ENCODE data around the gene ZNF649.
"Not testable (repeated sequence)": the region's sequence is repeated elsewhere in the genome, so short reads cannot be mapped to it uniquely, and the experiment has no call there.

ZNF649 gene

DNA sequence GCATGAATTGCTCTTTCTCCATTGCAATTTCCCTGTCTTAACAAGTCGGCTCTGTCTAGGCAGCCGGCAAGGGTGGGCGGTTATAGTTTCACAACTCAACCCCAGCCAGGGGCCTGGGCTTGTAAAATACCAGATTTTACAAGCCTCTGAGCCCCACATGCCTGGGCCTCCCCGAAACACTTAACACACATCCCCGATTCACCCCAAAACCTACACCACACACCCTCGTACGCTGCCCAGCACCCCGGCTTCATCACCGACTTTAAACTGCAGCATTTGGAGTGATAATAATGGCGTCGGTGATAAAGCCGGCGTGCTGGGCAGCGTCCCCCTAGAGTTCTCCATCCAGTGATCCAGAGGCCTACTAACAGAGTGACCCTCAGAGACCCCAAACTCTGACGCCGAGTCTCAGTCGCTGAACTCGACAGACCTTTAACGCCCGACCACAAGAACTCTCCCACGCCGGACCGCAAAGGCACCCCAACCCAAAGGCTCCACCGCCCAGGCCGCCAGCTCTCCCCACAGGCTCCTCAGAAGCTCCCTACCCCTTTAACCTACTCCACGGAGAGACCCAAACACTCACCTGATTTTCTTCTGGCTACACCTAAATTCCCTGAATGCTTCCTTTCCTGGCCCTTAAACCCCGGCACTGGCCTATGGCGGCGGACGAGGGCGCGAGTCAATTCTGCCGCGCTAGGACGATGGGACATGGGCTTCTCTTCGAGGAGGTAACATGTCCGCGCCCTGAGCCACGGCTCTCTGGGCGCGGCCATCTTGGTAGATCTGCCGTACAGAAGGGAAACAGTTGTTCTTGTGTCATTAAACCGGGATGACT lies at the start of gene ZNF649:
ZNF649 (minus strand) TSS at position 687 of the 835 bp plus-strand sequence. CDS start 4,910 bp downstream, outside the sequence.
- peak; percentile 78 for DNase-seq

DNA sequence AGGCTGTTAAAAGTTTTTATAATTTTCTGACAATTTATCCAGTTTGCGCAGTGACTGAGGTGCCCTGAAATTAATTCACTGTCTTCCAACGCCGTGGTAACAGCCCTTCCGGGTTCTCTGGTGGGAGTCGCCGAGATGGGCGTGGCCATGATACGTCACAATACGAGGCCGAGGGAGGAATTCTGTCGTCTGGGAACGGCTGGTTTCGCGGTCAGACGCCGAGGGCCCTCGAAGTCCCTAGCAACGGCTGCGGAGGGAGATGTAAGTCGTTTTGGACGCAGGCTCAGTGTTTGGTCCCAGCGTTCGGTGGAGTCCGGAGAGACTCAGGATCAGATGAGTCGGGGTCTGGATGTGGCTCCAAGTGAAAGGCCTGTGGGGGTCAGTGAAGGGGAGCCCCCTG lies 44.2 kb upstream of the ZNF649 start:
- no peak for DNase-seq

DNA sequence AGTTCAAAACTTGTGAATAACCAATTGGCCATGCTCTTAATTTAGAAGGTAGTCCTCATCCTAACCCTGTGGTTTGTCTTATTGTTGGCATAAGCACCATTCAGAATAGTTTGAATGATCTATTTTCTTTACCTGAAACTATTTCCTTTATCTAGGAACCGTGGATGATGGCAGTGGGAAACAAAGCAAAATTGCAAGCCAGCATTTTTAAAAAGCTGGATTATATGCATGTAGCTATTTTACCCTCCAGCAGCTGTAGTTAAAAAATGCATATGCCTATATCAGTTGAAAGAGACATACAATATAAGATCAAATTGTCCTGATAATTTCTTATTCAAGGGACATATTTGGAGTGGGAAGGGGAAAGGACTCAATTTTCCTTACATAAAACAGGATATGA lies 41.8 kb upstream of the ZNF649 start:
- no peak for DNase-seq

DNA sequence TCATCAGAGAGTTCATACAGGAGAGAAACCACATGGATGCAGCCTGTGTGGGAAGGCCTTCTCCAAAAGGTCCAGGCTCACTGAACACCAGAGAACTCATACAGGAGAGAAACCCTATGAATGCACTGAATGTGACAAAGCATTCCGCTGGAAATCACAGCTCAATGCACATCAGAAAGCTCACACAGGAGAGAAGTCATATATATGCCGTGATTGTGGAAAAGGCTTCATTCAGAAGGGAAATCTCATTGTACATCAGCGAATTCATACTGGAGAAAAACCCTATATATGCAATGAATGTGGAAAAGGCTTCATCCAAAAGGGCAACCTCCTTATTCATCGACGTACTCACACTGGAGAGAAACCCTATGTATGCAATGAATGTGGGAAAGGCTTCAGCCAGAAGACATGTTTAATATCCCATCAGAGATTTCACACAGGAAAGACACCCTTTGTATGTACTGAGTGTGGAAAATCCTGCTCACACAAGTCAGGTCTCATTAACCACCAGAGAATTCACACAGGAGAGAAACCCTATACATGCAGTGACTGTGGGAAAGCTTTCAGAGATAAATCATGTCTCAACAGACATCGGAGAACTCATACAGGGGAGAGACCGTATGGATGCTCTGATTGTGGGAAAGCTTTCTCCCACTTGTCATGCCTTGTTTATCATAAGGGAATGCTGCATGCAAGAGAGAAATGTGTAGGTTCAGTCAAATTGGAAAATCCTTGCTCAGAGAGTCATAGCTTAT lies 40.2 kb upstream of the ZNF649 start:
- DNase-seq = no peak

DNA sequence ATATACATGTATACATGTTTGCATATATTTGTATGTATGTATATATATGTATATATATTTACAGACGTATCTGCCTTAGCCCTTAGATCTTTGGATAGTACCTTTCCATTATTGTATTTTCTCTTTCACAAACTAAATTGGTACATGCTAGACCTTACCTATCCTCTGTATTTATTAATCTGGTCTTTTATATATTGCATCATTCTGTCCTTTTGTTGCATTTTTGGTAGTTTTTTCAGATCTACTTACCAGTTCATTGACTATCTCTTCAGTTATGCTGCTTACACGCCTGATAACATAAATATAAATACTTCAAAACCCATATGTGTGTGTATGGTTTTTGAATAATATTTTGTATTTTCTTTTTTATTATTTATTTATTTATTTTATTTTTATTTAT lies 34.1 kb upstream of the ZNF649 start:
- DNase-seq = no peak

DNA sequence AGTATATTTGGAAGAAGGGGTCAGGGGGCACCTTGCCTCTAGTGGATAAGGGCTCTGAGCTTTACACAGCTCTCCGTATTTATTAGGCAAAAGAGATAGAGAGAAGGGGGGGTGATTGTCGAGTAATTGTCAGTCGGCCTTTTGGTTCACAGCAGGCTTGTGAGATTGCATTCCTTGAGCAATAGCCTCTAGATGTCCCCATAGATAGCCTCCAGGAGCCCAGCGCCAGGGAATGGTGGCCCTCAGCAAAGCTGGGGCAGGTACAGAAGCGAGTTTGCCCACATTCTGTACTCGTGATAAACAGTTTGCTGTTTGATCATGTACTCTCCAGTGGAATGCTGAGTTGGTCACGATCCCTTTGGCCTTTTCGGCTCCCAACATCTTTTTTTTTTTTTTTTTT lies 27.1 kb upstream of the ZNF649 start:
- no peak for DNase-seq

DNA sequence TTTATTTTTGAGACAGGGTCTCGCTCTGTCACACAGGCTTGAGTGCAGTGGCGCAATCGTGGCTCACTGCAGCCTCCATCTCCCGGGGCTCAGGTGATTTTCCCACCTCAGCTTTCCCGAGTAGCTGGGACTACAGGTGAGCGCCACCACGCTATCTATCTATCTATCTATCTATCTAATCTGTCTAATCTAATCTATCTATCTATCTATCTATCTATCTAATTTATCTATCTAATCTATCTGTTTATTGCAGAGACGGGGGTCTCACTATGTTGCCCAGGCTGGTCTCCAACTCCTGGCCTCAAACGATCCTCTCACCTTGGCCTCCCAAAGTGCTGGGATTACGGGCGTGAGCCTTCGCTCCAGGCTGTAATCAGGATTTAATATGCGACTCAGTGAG lies 23.0 kb upstream of the ZNF649 start:
- DNase-seq = no peak

DNA sequence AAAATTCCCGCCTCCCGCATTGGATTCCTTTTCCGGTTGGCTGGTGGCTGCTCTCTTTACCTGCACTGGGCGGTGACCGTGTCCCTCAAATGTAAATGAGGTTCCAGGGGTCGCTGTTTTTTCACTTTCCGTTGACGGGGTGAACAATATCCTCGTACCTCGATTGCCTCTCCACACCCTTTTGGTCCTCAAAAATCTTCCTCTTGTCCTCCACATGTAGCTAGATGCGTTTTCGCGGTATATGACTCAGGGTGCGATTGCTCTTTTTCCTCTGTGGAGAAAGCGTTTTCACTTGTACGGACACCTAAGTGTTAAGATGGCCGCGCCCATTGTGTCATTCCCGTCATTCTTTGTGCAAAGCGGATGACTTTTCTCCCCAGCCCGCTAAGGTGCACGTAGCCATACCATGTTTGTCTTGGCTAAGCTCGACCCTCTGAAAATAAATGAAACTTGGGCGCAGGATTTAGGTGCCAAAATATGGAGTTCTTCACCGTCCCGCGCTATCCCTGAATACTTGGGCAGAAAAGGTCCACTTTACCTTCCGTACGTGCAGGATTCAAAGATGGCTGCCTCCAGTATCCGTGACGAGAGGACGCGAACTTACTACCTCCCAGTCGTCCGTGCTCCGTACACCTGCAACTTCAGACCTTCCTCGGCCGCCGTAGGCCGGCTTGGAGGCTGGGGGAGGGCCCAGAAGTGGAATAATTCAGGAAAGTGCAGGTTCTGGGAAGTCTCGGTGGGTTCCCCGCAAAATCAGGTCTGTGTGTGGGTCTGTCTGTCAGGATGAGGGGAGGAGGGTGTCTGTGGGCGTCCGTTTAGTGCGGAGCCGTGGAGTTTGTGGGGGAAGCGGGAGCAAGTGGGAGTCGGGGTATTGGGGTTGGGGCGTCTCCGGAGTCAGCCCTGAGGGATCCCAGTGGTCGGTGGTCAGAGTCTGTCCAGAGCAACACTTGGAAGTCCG lies 22.2 kb upstream of the ZNF649 start, which contains the start of gene ZNF613:
ZNF613 (plus strand) TSS at position 689 of the 958 bp plus-strand sequence. CDS start 8,749 bp downstream, outside the sequence.
- DNase-seq = peak; percentile 80

DNA sequence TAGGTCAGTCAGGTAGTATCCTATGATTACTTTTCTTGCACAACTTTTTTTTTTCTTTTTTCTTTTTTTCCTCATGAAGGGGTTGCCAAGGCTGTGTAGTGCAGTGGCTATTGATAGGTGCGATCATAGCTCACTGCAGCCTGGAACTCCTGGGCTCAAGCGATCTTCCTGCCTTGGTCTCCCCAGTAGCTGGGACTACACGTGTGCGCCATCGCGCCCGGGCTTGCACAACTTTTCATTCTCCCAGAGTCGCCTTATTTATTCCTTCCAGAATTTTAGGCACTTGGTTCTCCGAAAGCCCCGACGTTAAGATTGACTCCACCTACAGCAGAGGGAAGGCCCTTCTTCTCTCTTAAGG lies 21.6 kb upstream of the ZNF649 start:
- no peak for DNase-seq

DNA sequence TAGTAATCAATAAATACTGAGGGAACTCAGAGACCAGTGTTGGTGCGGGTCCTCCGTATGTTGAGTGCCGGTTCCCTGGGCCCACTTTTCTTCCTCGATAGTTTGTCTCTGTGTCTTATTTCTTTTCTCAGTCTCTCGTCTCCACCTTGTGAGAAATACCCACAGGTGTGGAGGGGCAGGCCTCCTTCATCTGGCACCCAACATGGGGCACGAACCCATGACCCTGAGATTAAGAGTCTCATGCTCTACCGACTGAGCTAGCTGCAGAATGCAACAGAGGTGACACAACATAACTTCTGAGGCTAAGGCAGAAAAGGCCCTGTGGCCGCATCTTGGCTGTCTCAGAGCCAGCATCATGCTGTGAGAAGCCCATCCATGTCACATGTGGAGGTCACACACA lies 17.1 kb upstream of the ZNF649 start:
- DNase-seq = no peak

DNA sequence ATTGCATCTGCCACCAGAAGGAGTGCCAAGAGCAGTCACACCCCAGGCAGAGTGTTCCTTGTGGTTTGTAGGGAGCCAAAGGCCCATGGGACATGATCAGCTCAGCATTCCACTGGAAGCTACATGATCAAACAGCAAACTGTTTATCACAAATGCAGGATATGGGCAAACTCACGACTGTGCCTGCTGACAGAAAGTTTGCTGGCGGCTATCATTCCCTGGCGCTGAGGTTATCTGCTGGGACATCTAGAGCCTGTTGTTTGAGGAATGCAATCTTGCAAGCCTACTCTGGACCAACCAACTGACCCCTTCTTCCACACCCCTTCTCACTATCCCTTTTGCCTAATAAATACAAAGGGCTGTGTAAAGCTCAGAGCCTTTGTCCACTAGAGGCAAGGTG lies 14.8 kb upstream of the ZNF649 start:
- DNase-seq = no peak

DNA sequence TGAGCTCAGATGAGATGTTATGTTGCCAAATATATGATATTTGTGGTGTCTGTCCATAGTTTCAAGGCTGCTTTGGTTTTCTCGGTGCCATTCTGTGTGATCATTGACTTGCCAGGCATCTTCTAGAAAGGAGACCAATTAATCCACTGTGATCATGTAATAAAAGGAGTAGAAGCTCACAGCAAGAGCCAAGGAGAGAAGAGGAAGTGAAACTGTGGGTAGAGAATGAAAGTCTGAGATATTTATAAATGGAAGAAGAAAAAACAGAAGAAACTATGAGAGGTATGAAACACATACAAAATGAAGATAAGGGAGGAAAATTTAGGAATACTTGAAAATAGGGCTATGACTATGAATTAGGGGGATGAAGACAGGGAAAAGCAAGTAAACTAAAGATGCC lies 11.3 kb upstream of the ZNF649 start:
- DNase-seq = no peak

DNA sequence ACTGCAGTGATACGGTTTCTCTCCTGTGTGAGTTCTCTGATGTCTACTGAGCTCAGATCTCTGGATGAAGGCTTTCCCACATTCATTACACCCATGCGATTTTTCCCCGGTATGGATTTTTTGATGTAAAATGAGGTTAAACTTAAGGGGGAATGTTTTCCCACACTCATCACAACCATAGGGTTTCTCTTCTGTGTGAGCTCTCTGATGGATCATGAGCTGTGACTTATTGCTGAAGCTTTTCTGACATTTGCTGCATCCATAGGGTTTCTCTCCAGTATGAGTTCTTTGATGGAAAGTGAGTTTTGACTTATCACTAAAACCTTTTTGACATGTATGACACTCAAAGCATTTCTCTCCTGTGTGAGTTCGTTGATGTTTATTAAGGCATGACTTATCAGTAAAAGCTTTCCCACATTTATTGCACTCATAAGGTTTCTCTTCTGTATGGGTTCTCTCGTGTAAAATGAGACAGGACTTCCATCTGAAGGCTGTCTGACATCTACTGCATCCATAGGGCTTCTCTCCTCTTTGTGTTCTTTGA lies 10.6 kb upstream of the ZNF649 start:
- no peak for DNase-seq

DNA sequence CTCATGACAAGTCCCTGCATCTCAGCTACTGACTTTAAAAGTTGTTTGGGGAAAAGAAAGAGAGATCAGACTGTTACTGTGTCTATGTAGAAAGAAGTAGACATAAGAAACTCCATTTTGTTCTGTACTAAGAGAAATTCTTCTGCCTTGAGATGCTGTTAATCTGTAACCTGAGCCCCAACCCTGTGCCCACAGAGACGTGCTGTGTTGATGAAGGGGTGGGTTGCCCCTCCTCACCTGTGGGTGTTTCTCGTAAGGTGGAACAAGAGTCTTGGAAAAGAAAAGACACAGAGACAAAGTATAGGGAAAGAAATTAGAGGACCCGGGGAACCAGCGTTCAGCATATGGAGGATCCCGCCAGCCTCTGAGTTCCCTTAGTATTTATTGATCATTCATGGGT lies 3.2 kb upstream of the ZNF649 start:
- DNase-seq = not testable (repeated sequence)

DNA sequence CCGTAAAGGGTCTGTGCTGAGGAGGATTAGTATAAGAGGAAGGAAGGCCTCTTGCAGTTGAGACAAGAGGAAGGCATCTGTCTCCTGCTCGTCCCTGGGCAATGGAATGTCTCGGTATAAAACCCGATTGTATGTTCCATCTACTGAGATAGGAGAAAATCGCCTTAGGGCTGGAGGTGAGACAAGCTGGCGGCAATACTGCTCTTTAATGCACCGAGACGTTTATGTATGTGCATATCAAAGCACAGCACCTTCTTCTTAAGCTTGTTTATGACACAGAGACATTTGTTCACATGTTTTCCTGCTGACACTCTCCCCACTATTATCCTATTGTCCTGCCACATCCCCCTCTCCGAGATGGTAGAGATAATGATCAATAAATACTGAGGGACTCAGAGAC lies 1.3 kb upstream of the ZNF649 start:
- DNase-seq = not testable (repeated sequence)

DNA sequence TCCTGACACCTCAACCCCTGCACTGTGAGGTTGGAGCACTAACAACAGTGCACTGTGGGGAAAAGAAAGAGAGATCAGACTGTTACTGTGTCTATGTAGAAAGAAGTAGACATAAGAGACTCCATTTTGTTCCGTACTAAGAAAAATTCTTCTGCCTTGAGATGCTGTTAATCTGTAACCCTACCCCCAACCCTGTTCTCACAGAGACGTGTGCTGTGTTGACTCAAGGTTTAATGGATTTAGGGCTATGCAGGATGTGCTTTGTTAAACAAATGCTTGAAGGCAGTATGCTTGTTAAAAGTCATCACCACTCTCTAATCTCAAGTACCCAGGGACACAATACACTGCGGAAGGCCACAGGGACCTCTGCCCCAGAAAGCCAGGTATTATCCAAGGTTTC lies 822 bp upstream of the ZNF649 start:
- not testable (repeated sequence) for DNase-seq

DNA sequence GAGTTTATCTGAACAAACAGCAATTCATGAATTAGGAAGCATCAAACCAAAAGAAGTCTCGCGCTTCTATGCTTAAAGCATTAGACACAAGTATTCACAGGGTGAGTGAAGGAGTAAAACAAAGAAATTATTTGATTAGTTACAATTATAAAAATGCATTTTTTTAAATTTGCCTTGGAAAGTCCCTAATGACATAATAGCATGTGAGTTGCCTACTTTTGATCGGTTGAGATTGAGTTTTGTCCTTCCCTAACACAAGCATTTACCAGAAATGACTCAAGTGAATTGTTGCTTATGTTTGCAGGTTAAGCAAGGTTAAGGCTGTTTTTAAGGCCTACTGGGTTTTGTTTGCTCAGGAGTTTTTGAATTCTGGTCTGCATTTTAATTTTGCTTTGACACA lies 389 bp upstream of the ZNF649 start:
- no peak for DNase-seq

DNA sequence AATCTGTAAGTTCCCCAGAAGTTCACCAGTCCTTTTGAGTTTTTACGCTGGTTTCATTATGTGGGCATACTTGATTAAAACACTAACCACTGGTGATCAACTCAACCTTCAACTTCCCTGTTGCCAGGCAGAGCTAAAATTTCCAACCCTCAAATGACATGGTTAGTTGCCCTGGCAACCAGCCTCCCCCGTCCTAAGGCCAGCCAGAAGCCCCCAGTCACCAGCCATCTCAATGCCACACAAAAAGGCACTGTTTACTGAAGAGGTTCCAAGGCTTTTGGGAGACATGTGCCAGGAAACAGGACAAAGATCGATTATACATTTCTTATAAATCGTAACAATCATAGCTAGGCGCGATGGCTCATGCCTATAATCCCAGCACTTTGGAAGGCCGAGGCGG lies 1.6 kb downstream of the ZNF649 start:
- no peak for DNase-seq

DNA sequence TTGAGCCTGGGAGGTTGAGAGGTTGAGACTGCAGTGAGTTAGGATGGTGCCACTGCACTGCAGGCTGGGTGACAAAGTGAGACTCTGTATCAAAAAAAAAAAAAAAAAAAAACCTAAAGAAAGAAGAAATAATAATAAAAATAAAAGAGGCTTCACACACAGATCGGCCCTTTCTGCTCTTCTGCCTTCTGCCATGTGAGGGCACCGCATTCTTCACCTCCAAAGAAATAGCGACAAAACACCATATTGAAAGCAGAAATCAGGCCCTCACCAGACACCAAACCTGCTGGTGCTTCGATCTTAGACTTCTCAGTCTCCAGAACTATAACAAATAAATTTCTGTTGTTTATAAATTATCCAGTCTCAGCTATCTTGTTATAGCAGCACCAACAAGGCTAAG lies 3.0 kb downstream of the ZNF649 start:
- DNase-seq = no peak

DNA sequence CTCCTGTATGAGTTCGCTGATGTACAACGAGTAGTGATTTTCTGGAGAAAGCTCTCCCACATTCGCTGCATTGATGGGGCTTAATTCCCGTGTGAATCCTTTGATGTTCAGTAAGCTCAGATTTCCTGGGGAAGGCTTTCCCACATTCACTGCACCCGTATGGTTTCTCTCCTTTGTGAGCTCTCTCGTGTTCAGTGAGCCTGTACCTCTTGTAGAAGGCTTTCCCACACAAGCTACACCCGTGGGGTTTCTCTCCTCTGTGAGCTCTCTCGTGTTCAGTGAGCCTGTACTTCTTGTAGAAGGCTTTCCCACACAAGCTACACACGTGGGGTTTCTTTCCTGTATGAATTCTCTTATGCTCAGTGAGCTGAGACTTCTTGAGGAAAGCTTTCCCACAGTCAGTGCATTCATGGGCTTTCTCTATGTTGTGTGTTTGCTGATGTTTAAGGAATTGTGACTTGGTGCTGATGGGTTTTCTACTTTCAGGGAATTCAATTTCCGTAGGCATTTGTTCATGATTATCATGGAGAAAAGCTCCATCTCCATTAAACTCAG lies 13.5 kb downstream of the ZNF649 start:
- no peak for DNase-seq

DNA sequence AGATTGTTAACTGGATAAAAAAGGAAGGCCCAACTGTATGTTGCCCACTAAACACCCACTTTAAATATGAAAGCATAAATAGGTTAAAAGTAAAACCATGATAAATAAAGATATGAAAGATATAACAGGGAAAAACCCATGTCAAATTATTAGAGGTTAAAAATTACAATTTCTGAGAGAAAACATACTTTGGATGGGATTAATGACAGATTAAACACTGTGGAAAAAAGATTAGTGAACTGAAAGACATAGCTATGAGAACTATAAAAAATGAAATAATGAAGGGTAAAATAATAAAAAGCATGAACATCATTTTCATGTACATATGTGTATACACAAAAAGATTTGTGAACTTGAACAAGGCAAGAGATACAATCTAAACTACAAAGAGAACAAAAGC lies 14.9 kb downstream of the ZNF649 start:
- DNase-seq = no peak
